Adrenal gland (tissue), 5 donors: ENCODE data around the gene KIF14.

Source experiments
- POLR2A ChIP-seq, 2 donors: fragments of 450-650 bp; IDR thresholded peaks; one replicate each; pipeline ENCODE4 v1.6.1; 2017; ENCODE audit warnings: antibody characterized with exemption in 2 of 2, mild to moderate bottlenecking in 2 of 2, moderate library complexity in 1 of 2
- TF ChIP-seq, protein P1 (sequence below), 6 experiments: fragments of 450-650 bp in 4 of 6; fragments of 200-600 bp in 2 of 6; sonication (generic) in 1 of 6; IDR thresholded peaks; 1 replicate in 5 of 6; 2 replicates in 1 of 6; pipeline versions ENCODE4 v1.5.1 to v1.8.0; 2016 to 2021; ENCODE audit warnings: antibody characterized with exemption in 6 of 6, mild to moderate bottlenecking in 2 of 6, moderate library complexity in 1 of 6
- donor health status: DM: no; HTN: no; CAD: no.

DNA sequence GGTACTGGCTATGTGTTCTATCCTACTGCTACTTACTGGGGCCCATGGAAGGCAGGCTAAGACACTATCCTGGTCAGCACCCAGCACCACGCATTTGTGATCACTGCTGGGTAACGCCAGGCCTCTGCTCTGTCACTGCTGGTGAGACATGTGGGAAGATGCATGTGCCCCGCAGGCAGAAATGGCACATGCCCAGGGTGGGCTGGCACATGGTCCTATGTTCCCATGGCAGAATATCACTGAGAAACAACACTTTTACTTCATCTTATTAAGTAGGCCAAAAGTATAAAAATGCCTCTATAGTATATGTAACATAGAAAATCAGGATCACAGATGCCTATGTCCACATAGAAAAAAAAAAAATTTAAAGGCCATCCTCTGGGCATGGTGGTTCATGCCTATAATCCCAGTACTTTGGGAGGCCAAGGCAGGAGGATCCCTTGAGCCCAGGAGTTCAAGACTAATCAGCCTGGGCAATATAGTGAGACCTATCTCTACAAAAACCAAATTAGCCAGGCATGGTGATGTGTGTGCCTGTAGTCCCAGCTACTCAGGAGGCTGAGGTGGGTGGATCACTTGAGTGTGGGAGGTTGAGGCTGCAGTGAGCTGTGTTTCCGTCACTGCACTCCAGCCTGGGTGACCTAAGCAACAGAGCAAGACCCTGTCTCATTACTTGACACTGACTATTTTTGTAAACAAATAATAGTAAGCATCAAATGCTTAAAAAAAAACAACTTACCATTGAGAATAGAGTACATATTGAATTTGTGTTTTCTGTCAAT, 37.7 kb upstream of the KIF14 start:
- TF ChIP-seq, protein P1, sequence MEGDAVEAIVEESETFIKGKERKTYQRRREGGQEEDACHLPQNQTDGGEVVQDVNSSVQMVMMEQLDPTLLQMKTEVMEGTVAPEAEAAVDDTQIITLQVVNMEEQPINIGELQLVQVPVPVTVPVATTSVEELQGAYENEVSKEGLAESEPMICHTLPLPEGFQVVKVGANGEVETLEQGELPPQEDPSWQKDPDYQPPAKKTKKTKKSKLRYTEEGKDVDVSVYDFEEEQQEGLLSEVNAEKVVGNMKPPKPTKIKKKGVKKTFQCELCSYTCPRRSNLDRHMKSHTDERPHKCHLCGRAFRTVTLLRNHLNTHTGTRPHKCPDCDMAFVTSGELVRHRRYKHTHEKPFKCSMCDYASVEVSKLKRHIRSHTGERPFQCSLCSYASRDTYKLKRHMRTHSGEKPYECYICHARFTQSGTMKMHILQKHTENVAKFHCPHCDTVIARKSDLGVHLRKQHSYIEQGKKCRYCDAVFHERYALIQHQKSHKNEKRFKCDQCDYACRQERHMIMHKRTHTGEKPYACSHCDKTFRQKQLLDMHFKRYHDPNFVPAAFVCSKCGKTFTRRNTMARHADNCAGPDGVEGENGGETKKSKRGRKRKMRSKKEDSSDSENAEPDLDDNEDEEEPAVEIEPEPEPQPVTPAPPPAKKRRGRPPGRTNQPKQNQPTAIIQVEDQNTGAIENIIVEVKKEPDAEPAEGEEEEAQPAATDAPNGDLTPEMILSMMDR (IDR thresholded peaks at IDR 0.05), result no peak
- no peak for TF ChIP-seq POLR2A (IDR thresholded peaks at IDR 0.05)
